Activated CD8-positive, alpha-beta memory T cell treated with anti-CD3 and anti-CD28 coated beads, Interleukin-2, amount 50 U/mL, for 1 hour (primary cell): ENCODE data around the gene PPFIA1.

ENCODE experiments used
- DNase-seq: peaks from one replicate; pipeline ENCODE4 v3.0.0-alpha.2; 2020; ENCODE audit errors: extremely low read depth

PPFIA1 gene

GRCh38 chr11:70353900-70354568 lies 83.5 kb downstream of the PPFIA1 start:
- no peak for DNase-seq

DNA sequence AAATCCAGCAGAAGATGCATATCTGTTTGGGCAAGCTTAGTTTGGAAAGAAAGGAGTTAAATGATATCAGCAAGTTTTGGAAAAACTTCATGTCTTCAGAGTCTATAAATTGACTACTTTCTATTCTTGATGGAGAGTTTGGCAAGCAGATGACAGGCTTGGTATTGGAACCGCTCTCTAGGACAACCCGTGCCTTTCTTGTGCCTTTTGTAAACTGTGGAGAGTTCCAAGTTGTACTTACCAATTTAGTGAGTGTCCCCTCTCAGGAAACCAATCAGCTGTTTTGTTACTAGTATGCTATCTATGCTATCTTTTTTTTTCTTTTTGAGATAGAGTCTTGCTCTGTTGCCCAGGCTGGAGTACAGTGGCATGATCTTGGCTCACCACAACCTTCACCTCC lies 84.1 kb downstream of the PPFIA1 start:
- DNase-seq: no peak

DNA sequence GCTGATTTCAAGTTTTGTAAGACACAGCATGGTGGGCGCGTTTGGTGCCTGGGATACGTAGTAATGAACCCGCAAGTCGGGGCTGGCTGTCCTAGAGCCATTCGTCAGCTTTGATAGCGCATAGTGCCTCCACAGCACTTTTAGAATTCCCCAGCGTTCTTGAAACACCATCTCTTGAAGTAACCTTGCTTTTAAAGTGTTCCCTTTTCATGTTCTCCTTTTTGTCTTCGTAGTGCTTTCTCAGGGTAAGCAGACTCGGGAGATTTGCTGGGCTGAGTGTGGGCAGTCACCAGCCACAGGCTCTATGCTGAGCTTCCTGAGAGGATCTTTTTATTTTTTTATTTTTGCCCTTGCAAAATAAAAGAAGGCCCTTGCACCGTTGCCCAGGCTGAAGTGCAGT lies 88.3 kb downstream of the PPFIA1 start:
- no peak for DNase-seq

DNA sequence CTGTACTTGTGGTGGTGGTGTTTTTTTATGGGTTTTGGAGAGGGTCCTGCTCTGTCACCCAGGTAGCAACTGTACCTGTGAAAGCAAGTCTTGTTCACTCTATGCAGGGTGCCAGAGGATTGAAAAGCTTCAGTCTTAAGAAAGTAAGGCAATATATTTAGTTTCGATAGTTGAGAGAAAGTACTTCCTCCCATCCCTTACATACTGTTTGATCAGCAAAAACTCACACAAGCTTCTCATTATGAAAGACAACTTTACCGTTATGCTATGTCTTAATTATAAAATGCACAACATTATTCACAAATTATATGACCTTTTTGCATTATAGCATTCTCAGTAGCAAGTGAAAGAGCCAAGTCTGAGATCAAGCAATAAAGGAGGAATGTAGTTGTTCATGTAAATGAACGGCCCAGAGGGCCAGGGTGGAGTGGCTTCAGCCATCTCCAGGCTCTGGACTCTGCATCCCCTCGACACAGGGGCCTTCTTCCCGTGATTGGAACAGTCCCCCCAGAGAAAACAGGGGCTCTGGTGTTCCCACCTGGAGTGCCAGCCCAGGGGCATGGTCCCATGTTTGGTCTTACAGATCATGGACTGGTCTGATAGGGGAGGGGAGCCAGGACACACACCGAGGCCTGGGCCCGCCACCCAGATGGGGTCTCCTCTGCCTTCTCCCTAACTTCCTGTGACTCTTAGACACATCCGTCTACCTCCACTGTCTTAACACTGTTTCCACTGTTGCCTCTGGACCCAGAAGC lies 89.1 kb downstream of the PPFIA1 start:
- DNase-seq: no peak

GRCh38 chr11:70360211-70360610 lies 89.7 kb downstream of the PPFIA1 start:
- no peak for DNase-seq

- DNase-seq: no peak
These were observed 93.7 kb downstream of the PPFIA1 start for GRCh38 chr11:70364178-70364577.

- peak; percentile 16 for DNase-seq
These were observed 94.5 kb downstream of the PPFIA1 start for GRCh38 chr11:70364745-70365543.

GRCh38 chr11:70365544-70365927 lies 95.0 kb downstream of the PPFIA1 start:
- DNase-seq: no peak

DNA sequence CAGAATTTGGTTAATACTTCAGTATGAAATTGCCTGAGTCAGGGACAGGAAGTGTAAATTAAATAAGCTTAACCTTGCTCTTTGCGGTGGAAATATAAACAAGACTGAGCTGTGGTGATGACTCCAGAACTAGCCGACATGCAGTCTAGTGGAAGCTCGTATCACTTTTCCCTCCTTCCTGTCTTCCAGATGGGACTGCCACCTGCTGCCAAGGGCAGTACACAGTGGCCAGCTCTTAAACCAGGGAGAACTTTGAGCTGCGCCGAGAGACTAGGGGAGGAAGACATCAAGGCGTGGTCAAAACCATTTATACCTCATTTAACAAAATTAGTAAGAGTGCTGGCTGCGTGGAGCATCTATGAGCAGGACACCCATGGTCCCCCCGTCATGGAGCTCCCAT lies 96.6 kb downstream of the PPFIA1 start:
- DNase-seq: no peak

GRCh38 chr11:70368961-70369360 lies 98.5 kb downstream of the PPFIA1 start:
- no peak for DNase-seq

DNA sequence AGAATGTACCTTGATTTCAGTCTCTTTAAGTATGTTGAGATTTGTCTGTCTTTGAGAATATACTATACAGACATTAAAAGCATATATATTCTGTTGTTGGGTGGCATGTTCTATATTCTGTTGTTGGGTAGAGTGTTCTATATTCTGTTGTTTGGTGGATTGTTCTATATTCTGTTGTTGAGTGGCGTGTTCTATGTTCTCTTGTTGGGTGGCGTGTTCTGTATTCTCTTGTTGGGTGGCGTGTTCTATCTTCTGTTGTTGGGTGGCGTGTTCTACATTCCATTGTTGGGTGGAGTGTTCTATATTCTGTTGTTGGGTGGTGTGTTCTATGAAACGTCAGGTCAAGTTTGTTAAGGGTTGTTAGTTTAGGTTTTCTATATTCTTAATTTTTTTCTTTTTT lies 100.8 kb downstream of the PPFIA1 start:
- no peak for DNase-seq

DNA sequence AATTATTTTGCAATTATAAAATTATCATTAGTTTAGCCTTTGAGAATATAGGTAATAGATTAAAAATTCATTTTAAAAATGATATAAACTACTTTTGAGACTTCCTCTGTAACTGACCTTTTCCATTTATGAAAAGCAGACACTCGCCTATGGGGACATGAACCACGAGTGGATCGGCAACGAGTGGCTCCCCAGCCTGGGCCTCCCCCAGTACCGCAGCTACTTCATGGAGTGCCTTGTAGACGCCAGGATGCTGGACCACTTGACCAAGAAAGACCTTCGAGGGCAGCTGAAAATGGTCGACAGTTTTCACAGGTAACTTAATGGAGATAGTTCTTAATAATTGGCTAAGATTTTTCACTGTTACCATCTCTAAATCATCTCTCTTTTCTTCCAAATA lies 101.6 kb downstream of the PPFIA1 start:
- no peak for DNase-seq

GRCh38 chr11:70376621-70377020 lies 106.1 kb downstream of the PPFIA1 start:
- no peak for DNase-seq

GRCh38 chr11:70377645-70378044 lies 107.2 kb downstream of the PPFIA1 start:
- no peak for DNase-seq

DNA sequence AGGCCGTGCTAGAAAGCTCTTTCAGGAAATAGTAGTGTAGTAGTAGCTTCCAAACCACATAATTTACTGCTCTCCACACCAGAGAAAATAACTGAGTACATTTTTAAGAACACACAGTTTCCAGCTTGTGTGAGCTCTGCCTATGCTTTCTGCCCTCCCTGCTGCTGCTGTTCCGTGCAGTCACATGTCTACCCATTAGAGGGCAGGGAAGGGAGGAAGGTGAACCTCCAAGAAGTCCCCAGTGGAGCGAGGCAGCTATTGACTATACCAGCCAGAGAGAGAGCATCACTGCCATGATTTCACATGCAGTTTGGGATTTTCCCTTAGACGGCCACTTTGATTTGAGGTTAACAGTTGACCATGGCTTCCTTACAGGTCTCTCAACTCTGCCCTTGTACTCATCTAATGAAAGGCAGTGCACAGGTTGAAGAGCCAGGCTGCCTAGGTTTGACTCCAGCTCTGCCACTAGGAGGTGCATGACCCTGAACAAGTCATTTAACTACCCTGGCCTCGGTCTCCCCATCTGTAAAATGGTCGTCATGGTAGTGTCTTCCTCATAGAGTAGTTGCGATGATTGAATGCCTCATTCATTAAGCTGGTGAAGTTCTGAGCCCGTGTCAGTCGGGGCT lies 108.1 kb downstream of the PPFIA1 start:
- no peak for DNase-seq

DNA sequence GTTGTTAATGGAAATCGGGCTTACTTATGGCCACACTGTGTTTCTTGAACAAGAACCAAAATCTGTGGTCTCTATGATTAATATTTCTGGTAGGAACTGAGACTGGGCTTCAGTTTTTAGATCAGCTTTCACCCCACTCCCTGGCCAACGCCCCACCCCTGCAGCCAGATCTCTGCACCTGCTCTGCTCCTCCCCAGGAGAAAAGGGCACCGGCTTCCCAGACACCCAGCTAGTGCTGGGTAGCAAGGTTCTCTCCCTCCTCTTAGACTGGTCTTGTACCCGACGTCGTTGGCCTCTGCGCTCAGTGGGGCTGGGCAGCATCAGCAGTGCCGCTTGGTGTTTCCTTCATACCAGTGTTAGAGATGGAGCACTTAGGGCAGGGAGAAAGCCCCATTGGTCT lies 110.9 kb downstream of the PPFIA1 start:
- no peak for DNase-seq

- DNase-seq: no peak
These were observed 111.7 kb downstream of the PPFIA1 start for GRCh38 chr11:70381872-70382861.

GRCh38 chr11:70383664-70384565 lies 113.4 kb downstream of the PPFIA1 start:
- no peak for DNase-seq

DNA sequence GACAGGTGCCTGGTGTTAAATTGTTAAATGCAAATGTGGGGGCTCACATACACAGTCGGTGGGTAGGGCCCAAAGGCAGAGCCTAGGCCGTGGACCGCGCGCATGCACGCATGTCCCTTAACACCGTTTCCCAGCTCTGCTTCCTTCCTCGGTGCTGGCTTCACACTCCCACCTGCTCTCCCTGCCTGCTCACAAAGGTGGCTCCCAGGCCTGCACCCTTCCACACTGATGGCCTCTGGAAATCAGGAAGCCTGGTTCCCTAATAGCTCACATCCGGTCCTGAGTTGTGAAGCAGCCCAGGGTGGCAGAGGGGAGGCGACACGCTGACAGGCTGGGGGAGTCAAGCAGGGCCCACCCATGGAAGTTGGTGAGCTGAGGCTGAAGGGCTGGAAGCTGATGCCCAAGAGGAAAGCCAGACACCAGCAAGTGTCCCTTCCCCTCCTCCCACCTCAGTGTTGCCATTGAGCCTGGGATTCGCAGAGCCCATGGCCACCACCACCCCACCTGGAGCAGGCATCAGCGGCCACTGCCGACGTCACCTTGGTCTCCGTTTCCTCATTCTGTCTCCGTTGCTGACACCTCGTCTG lies 114.2 kb downstream of the PPFIA1 start:
- DNase-seq: no peak

DNA sequence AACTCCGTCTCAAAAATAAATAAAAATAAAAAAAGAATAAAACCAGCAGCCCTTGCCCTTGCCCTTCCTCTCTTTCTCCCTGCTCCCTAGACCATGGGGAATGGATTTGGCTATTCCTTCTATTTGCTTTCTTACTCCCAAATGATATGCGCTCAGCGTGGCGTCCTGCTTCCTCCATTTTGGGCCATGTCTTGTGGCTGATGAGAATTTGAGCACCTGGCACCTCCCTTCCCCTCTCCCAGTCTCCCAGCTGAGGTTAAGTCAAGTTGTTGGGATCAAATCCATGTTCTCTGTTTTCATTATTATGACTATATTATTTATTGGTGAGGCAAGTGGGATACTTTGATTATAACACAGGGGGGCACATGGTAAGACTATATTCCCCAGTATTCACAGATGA lies 117.1 kb downstream of the PPFIA1 start:
- no peak for DNase-seq
